ENCODE data around the gene CYP19A1.

Gene CYP19A1

DNA sequence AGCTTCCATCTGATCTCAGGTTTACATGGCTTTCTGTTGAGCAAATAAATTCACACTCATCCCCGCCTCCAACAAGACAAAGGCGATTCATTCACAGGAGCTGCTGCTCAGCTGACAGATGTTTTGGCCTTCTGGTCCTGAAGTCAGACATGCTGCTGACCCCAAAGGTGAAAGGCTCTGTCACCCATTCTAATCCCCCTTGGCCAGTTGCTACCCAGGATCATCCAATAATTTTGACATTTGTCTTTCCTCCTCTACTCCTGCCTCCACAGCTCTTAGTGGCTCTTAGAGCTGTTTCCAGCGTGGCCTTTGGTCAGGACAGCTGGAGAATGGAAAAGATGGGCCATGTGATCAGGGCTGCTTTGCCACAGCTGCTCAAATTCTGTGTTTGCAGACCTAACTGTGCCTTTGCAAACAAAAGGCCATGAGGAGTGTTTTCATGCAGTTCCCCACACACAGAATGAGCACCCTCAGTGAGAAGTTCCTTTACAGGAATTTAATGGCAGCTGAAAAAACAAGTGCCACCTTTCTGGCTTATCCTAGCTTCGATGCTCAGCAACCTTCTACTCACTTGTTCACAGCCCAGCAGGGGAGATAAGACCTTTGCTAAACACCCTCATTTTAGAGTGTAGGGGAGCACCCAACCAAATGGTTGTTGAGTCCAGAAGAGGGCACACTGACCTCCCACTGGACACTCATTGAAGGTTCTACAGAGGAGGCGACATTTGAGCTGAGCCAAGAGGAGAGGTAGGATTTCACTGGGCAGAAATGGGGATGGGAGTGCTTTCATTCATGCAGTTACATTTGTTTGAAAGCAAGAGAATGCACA, 39.0 kb downstream of the CYP19A1 start:
- Histone ChIP-seq H3K4me3 (IDR thresholded peaks at IDR 0.05; ENCODE audit: insufficient read depth, low read depth, low read length) (no peak overlapping the region), H3K27me3 (ENCODE audit: insufficient read depth, low read depth) (no peaks in the 10 kb centered on the region), H3K27ac (no peak overlapping the region), H2AFZ (ENCODE audit: low read depth) (no peak overlapping the region), H3K79me2 (ENCODE audit: insufficient read depth, low read depth) (no peaks in the 10 kb centered on the region), H3K4me2 (no peak overlapping the region), H3K9ac (no peak overlapping the region), H4K20me1 (ENCODE audit: insufficient read depth) (no peaks in the 10 kb centered on the region), H3K4me1 (ENCODE audit: low read depth, poor library complexity, severe bottlenecking) (peaks cover 7% of the 10 kb centered on the region), H3K36me3 (ENCODE audit: insufficient read depth) (no peaks in the 10 kb centered on the region)
- TF ChIP-seq, protein P1, sequence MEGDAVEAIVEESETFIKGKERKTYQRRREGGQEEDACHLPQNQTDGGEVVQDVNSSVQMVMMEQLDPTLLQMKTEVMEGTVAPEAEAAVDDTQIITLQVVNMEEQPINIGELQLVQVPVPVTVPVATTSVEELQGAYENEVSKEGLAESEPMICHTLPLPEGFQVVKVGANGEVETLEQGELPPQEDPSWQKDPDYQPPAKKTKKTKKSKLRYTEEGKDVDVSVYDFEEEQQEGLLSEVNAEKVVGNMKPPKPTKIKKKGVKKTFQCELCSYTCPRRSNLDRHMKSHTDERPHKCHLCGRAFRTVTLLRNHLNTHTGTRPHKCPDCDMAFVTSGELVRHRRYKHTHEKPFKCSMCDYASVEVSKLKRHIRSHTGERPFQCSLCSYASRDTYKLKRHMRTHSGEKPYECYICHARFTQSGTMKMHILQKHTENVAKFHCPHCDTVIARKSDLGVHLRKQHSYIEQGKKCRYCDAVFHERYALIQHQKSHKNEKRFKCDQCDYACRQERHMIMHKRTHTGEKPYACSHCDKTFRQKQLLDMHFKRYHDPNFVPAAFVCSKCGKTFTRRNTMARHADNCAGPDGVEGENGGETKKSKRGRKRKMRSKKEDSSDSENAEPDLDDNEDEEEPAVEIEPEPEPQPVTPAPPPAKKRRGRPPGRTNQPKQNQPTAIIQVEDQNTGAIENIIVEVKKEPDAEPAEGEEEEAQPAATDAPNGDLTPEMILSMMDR (conservative IDR thresholded peaks at IDR 0.05; ENCODE audit: low read depth, low read length), result no peak

DNA sequence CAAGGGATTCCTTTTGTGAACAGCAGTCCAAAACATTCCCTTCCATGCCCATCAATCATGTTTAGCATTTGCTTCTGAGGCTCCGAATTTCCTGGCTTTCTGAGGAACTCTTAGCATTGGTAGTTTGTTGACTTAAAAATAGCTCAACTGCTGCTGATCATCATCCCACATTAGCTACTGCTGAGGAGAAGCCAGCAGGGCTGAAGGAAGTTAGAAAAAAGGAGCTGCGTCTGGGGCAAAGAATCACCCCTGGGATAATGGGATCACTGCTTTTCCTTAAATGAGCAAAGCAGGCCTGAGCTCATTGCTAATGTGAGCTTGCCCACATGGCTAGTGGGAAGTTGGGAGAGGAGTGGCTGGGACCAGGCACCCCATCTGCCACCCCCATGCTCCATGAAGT, 39.8 kb downstream of the CYP19A1 start:
- Histone ChIP-seq H3K4me2 (no peak overlapping the region), H3K4me1 (ENCODE audit: low read depth, poor library complexity, severe bottlenecking) (peaks cover 7% of the 10 kb centered on the region), H4K20me1 (ENCODE audit: insufficient read depth) (no peaks in the 10 kb centered on the region), H2AFZ (ENCODE audit: low read depth) (no peak overlapping the region), H3K27me3 (ENCODE audit: insufficient read depth, low read depth) (no peaks in the 10 kb centered on the region), H3K4me3 (IDR thresholded peaks at IDR 0.05; ENCODE audit: insufficient read depth, low read depth, low read length) (no peak overlapping the region), H3K36me3 (ENCODE audit: insufficient read depth) (no peaks in the 10 kb centered on the region), H3K79me2 (ENCODE audit: insufficient read depth, low read depth) (no peaks in the 10 kb centered on the region), H3K27ac (no peak overlapping the region), H3K9ac (no peak overlapping the region)
- TF ChIP-seq, protein P1 (conservative IDR thresholded peaks at IDR 0.05; ENCODE audit: low read depth, low read length), result no peak

DNA sequence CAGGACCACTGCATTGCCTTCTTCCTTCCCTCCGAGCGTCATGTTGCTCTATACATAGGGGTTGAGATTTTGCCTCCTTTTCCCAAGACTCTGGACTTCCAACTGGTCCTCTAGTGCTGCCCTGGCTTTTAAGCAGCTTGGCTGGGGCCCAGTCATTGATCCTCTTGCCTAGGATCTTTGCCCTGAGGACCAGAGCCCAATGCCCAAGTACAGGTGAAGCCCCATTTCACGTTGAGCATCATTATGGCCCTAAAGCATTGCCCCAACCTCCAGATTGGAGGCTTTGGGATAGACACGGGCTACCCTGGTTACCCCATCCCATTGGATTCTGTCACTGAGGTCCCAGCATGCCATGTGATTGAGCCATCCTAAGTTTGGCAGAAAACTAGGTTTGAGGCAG, 47.7 kb downstream of the CYP19A1 start:
- Histone ChIP-seq H3K27me3 (ENCODE audit: insufficient read depth, low read depth) (no peaks in the 10 kb centered on the region), H3K9ac (no peak overlapping the region), H3K4me1 (ENCODE audit: low read depth, poor library complexity, severe bottlenecking) (no peaks in the 10 kb centered on the region), H3K79me2 (ENCODE audit: insufficient read depth, low read depth) (no peaks in the 10 kb centered on the region), H3K4me2 (no peak overlapping the region), H3K4me3 (IDR thresholded peaks at IDR 0.05; ENCODE audit: insufficient read depth, low read depth, low read length) (no peak overlapping the region), H3K36me3 (ENCODE audit: insufficient read depth) (no peaks in the 10 kb centered on the region), H4K20me1 (ENCODE audit: insufficient read depth) (no peaks in the 10 kb centered on the region), H3K27ac (no peak overlapping the region), H2AFZ (ENCODE audit: low read depth) (no peak overlapping the region)
- TF ChIP-seq, protein P1 (conservative IDR thresholded peaks at IDR 0.05; ENCODE audit: low read depth, low read length), result no peak

DNA sequence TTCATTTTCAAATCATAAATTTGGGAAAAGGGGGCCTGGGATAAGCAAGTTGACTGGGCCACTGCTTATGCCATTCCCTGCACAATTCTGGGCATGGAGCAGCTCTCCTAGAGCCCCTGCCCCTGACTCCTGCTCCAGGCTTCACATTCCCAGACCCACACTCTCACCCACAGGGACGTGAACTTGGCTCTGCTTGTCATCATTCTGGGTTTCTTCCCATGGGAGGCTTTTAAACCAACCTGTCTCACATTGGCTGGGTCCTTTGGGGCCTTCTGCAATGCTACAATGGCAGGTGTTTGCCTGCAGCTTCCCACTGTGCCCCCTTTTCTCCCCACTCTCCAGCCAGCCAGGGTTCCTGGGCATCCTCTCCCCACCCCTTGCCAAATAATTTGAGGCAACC, 49.1 kb downstream of the CYP19A1 start:
- Histone ChIP-seq H4K20me1 (ENCODE audit: insufficient read depth) (no peaks in the 10 kb centered on the region), H3K27ac (no peak overlapping the region), H3K36me3 (ENCODE audit: insufficient read depth) (no peaks in the 10 kb centered on the region), H3K27me3 (ENCODE audit: insufficient read depth, low read depth) (no peaks in the 10 kb centered on the region), H3K4me2 (no peak overlapping the region), H3K4me1 (ENCODE audit: low read depth, poor library complexity, severe bottlenecking) (no peaks in the 10 kb centered on the region), H3K9ac (no peak overlapping the region), H3K79me2 (ENCODE audit: insufficient read depth, low read depth) (no peaks in the 10 kb centered on the region), H2AFZ (ENCODE audit: low read depth) (no peak overlapping the region), H3K4me3 (IDR thresholded peaks at IDR 0.05; ENCODE audit: insufficient read depth, low read depth, low read length) (no peak overlapping the region)
- TF ChIP-seq, protein P1 (conservative IDR thresholded peaks at IDR 0.05; ENCODE audit: low read depth, low read length), result no peak

Measured in KMS-11 (cell line).